Measurements from ENCODE around the gene ZNF184. TPM values are rescaled to one million over a fixed set of nuclear protein-coding genes. Genes with fewer than 3 reads are reported as not detected.
A peak's percentile ranks its signal among the peaks of the same experiment; 100 is the strongest.

Gene ZNF184
- total and polyA plus RNA-seq, 9 of the 15 experiments (the other 6 are each of a cell fraction or from before 2014, with no cell fraction given): 7.6 to 22.2 (median 12.8) TPM

GRCh38 chr6:27500177-27500576 is 27.3 kb upstream of the ZNF184 start (continued):
- TF ChIP-seq CHD7 (IDR thresholded peaks at IDR 0.05; ENCODE audit: low read depth, low read length) (no peak), ZNF512 (tag; IDR thresholded peaks at IDR 0.05) (peak; percentile 89), HDAC1 (IDR thresholded peaks at IDR 0.05) (peak in 1 of 2 experiments; percentile 85; a peak in 3 of 4 replicates), RBM39 (optimal IDR thresholded peaks at IDR 0.05; ENCODE audit: low read depth, low read length) (peak; percentile 93), MTA1 (IDR thresholded peaks at IDR 0.05; ENCODE audit: borderline replicate concordance) (peak; percentile 93), ZNF217 (CRISPR knock-in tag; IDR thresholded peaks at IDR 0.05) (no peak), THAP12 (CRISPR knock-in tag; IDR thresholded peaks at IDR 0.05) (no peak), KDM1A (IDR thresholded peaks at IDR 0.05) (peak in 1 of 2 experiments; percentile 37; a peak in 2 of 4 replicates), FOXK2 (conservative IDR thresholded peaks at IDR 0.05 in 1 of 2, IDR thresholded peaks at IDR 0.05 in 1 of 2; ENCODE audit: low read depth in 2 of 2) (peak in 1 of 2 experiments; percentile 28; a peak in 1 of 4 replicates), SAFB (IDR thresholded peaks at IDR 0.05; ENCODE audit: borderline replicate concordance, low read depth, low read length) (no peak), ZBTB5 (IDR thresholded peaks at IDR 0.05) (peak; percentile 42; the same call in 1 of the 2 replicates)

Measured in K562 (cell line).